A549 (cell line): Measurements from ENCODE around the gene KIAA0930.

Experiments
- HMGXB4 ChIP-seq: fragments of 250-450 bp; sonication (Bioruptor Pico); IDR thresholded peaks from 2 replicates; pipeline ENCODE4 v1.5.0; 2021; ENCODE audit warnings: mild to moderate bottlenecking, moderate library complexity, borderline replicate concordance
- PBX3 ChIP-seq: IDR thresholded peaks from 2 replicates; pipeline ENCODE4 v1.6.1; 2012
- RAD21 ChIP-seq, 2 experiments: fragments of >200 bp in 1 of 2; sonication (Bioruptor Twin) in 1 of 2; formaldehyde crosslinking in 1 of 2; IDR thresholded peaks in 1 of 2; conservative IDR thresholded peaks in 1 of 2; 2 replicates in 1 of 2; 3 replicates in 1 of 2; pipeline ENCODE4 v1.6.1; 2012 to 2018; ENCODE audit warnings: inconsistent platforms in 1 of 2
- REST ChIP-seq: fragments of 200-600 bp; sonication (generic); IDR thresholded peaks from 2 replicates; pipeline ENCODE4 v1.6.1; 2016; ENCODE audit warnings: antibody characterized with exemption, mild to moderate bottlenecking, moderate library complexity

GRCh38 chr22:45192701-45193187 lies 48.0 kb downstream of the KIAA0930 start:
- TF ChIP-seq HMGXB4 (CRISPR knock-in tag) (no peak), PBX3 (no peak), RAD21 (conservative IDR thresholded peaks at IDR 0.05 in 1 of 2, IDR thresholded peaks at IDR 0.05 in 1 of 2) (peak; percentile 21 to 34; a peak in 2 of 5 replicates), REST (no peak)
